Duodenal mucosa (tissue), 2 donors: ENCODE results near the gene DLG1.
A peak's percentile ranks its signal among the peaks of the same experiment; 100 is the strongest.

Experiments used
- H3K27ac ChIP-seq: one replicate; pipeline ENCODE4 v1.7.0; 2013; ENCODE audit warnings: low read depth, low read length
- H3K27me3 ChIP-seq, 2 donors: one replicate each; pipeline ENCODE4 v1.7.0; 2013; ENCODE audit warnings: low read length in 2 of 2, control low read depth in 1 of 2; ENCODE audit not compliant: insufficient read depth in 2 of 2, control insufficient read depth in 1 of 2
- H3K36me3 ChIP-seq, 2 donors: one replicate each; pipeline ENCODE4 v1.7.0; 2013; ENCODE audit warnings: low read length in 2 of 2, control low read depth in 1 of 2; ENCODE audit not compliant: insufficient read depth in 2 of 2, control insufficient read depth in 1 of 2
- H3K4me1 ChIP-seq, 2 donors: one replicate each; pipeline ENCODE4 v1.7.0; 2013; ENCODE audit warnings: low read length in 2 of 2, control low read depth in 1 of 2; ENCODE audit not compliant: insufficient read depth in 2 of 2, control insufficient read depth in 1 of 2
- H3K4me3 ChIP-seq, 2 donors: one replicate each; pipeline ENCODE4 v1.7.0; 2013; ENCODE audit warnings: low read length in 2 of 2, low read depth in 1 of 2
- H3K9ac ChIP-seq, 2 donors: one replicate each; pipeline ENCODE4 v1.7.0; 2013; ENCODE audit warnings: low read length in 2 of 2, low read depth in 1 of 2
- H3K9me3 ChIP-seq, 2 donors: one replicate each; pipeline ENCODE4 v1.7.0; 2013; ENCODE audit warnings: low read length in 2 of 2, control low read depth in 1 of 2; ENCODE audit not compliant: control insufficient read depth in 1 of 2

DLG1 gene

DNA sequence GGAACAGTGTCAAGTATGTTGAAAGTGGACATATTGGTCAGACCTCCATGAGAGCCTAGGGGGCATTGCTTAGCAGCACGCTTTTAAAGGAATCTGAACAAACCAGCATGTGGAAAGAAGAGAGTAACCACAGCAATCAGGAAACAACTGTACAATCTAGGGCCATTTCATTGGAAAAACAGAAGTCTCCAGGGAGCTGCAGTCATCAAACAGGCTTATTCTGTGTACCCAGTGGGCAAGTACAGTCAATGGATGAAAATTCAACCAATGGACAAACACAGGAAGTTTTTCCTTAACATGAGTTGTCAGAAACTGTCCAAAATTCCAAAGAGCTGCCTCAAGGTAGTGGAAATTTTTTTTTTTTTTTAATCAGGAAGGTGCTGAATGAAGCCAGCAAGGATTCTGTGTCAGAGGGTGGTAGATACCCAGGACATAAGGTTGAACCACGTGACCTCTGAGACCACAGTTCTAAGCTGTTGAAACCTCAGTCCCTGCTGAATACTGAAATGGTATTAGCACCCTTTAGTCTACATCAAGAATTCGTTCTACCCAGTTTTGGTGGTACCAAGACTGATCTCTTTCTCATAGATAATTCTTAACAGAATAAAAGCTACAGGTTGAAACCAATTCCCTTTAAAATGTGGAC is 4.4 kb upstream of the DLG1 start:
- H3K36me3 ChIP-seq, result no peaks in the 10 kb centered on the region
- H3K9ac ChIP-seq, result no peak overlapping the region
- no peak overlapping the region for H3K27ac ChIP-seq

DNA sequence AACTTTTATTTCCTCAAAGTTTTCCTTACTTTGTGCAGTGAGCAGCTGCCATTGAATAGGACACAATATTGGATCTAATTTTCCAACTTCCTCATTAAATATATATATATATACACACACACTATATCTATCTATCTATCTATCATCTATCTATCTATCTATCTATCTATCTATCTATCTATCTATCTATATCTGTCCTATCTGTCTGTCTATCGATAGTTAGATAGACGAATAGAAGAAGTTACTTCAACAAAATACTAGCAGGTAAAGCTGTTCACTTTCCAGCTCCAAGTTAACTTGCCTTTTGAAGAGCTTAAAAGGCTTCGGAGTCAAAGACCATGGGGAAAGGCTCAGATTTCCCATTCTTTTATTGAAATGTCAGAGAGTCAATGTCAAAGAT is 3.6 kb upstream of the DLG1 start:
- peaks cover 8 to 12% of the 10 kb centered on the region in 2 donors for H3K4me1 ChIP-seq
- H3K9ac ChIP-seq, result no peak overlapping the region
- no peaks in the 10 kb centered on the region for H3K36me3 ChIP-seq
- H3K27ac ChIP-seq, result no peak overlapping the region
- H3K4me3 ChIP-seq, result no peak overlapping the region
- H3K9me3 ChIP-seq, result no peaks in the 10 kb centered on the region
- no peaks in the 10 kb centered on the region for H3K27me3 ChIP-seq

More for the DNA sequence above, 4.4 kb upstream of the DLG1 start:
- no peaks in the 10 kb centered on the region for H3K9me3 ChIP-seq
- H3K4me1 ChIP-seq, result peaks cover 8 to 12% of the 10 kb centered on the region in 2 donors
- no peaks in the 10 kb centered on the region for H3K27me3 ChIP-seq
- H3K4me3 ChIP-seq, result no peak overlapping the region

DNA sequence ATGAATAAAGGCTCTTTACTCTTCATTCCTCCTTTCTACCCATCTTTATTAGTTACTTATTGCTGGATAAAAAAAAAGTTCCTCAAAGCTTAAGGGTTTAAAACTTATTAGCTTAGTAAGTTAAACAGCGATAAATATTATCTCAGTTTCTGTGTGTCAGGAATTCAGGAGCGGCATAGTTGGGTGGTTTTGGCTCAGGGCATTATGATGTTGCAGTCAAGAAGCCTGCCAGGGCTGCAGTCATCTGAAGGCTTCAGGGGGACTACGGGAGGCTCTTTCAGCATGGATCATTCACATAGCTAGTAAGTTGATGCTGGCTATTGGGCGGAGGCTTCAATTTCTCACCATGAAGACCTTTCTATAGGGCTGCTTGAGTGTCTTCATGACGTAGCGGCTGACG is 1.9 kb upstream of the DLG1 start:
- H3K27me3 ChIP-seq, result no peaks in the 10 kb centered on the region
- H3K27ac ChIP-seq, result no peak overlapping the region
- H3K4me1 ChIP-seq, result peaks cover 18 to 22% of the 10 kb centered on the region in 2 donors
- H3K9me3 ChIP-seq, result no peaks in the 10 kb centered on the region
- no peak overlapping the region for H3K9ac ChIP-seq
- H3K4me3 ChIP-seq, result no peak overlapping the region
- H3K36me3 ChIP-seq, result peaks cover 0 to 5% of the 10 kb centered on the region in 2 donors

DNA sequence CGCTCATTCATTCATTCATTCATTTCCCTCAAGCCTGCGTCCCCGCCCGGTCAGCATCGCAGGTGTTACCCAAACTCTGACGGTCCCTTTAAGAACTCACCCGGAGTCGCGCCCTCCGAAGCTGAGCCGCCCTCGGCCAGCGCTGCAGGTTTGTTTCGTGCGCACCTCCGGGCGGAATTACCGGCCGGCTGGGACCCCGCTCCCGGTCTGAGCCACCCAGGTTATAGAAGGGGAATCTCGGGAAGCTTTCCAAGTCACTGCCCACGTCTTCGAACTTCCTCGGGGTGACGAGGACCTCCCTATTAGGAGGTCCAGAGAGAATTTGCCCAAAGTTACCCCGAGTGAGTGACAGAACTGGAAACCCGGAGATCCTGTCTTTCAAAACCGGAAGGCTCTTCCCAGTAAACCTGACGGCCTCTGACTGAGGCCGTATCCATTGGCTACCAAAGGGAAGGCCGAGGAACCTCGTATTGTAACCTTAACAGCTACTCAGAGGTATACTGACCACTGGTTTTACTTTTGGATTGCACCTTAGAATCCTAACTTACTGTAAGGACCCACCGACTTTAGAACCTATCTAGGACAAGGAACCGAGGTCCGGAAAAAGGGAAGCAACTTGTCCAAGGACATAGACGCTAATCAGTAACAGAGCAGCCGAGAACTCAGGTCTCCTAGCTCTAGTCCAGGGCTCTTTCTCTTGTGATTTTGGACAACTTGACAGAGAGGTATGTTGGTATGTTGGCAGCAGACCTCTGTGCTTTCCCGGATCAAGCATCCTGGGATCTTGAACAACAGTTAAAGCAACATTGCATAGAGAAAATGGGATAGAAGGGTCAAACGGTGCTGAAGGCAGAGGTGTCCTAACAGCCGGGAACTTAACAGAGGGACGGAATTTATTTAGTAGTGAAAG is 788 bp upstream of the DLG1 start:
- H3K4me3 ChIP-seq, result peak overlapping the region; percentile 97
- no peaks in the 10 kb centered on the region for H3K9me3 ChIP-seq
- H3K36me3 ChIP-seq, result peaks cover 0 to 8% of the 10 kb centered on the region in 2 donors
- peak overlapping the region; percentile 91 for H3K27ac ChIP-seq
- peaks cover 18 to 22% of the 10 kb centered on the region in 2 donors for H3K4me1 ChIP-seq
- peak overlapping the region; percentile 85 to 90 for H3K9ac ChIP-seq
- no peaks in the 10 kb centered on the region for H3K27me3 ChIP-seq

DNA sequence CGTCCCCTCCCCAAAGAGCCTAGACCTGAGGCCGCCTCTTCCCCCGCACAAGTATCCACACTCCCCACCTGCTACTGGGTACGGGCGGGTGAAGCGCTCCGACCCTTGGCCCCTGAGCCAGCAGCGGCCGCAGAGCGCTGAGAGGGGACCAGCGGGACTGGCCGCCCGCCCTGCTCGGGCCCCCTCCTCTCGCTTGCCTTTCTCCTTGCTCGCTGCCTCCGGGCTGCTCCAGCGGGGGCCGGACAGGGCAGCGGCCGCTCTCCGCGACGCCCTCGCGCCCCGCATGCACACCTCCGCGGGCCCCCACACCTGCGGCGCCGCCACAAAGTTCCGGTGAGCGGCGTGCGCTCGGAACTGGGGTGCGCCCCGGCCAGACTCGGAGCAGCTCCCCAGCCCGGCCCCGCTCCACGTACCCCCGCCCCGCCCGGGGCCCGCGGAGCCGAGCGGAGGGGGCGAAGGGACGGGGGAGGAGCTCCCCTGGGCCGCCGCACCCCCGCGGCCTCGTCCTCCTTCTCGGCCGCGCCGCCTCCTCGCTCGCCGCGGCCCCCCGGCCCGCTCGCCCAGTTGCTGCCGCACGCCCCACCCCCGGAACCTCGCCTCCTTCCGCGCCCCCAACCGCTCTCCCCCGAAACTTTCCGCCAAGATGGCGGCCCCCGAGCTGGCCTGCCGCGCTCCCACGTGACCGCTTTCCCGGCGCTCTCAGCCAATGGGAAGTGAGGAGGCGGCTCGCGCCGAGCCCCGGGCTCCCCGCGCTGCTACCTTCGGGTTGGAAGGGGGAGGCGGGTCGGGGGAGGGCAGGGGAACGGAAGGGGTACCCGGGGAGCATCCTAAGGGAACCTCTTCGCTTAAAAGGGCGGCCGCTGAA is 704 bp downstream of the DLG1 start:
- H3K27me3 ChIP-seq, result no peaks in the 10 kb centered on the region
- H3K9ac ChIP-seq, result peak overlapping the region; percentile 85 to 90
- H3K36me3 ChIP-seq, result peaks cover 0 to 10% of the 10 kb centered on the region in 2 donors
- peak overlapping the region; percentile 91 for H3K27ac ChIP-seq
- H3K4me1 ChIP-seq, result peaks cover 22 to 30% of the 10 kb centered on the region in 2 donors
- H3K4me3 ChIP-seq, result peak overlapping the region; percentile 97
- no peaks in the 10 kb centered on the region for H3K9me3 ChIP-seq

DNA sequence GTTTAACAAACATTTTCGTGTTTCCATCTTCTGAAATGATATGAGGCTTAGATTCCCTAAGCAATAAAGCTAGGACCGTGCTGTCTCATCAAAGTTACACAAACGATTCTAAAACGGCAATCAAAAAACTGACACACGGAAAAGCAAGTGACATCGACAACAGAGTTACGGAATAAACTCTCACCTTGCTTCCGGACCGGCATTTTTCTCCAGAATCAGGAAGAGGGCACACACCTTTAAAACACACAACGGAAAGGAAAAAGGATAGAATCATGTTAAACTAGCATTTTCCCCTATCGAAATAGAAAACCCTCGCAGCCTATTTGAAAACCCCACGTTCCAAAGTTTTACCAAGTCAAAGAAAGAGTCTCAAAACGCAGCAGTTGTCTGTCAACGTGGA is 1.4 kb downstream of the DLG1 start:
- Histone ChIP-seq H3K4me1 (peaks cover 22 to 34% of the 10 kb centered on the region in 2 donors), H3K36me3 (peaks cover 0 to 12% of the 10 kb centered on the region in 2 donors)

DNA sequence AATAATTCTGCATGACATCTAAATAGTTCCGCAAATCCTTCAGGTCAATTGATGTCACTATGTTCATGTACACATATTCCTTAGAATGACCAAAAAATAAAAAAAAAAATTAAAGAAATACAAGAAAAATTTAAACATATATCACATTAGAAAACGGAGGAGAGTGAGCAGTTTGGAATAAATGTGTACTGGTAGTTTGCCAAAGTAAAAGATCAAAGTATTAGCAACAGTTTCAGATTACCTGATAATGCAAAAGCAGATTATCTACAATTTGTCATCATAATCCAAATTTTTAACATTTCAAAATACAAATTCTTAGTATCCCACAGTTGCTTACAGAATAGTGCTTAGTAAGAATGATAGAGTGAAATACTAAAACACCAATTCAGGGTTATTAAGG is 1.9 kb downstream of the DLG1 start:
- Histone ChIP-seq H3K4me3 (peak overlapping the region; percentile 97), H3K9me3 (no peaks in the 10 kb centered on the region), H3K27ac (no peak overlapping the region), H3K27me3 (no peaks in the 10 kb centered on the region), H3K9ac (peak overlapping the region in 1 of 2 donors; percentile 85), H3K4me1 (peaks cover 22 to 34% of the 10 kb centered on the region in 2 donors), H3K36me3 (peaks cover 0 to 12% of the 10 kb centered on the region in 2 donors)

More for the DNA sequence above, 1.4 kb downstream of the DLG1 start:
- H3K27me3 ChIP-seq, result no peaks in the 10 kb centered on the region
- peak overlapping the region; percentile 82 to 85 for H3K9ac ChIP-seq
- peak overlapping the region; percentile 91 for H3K27ac ChIP-seq
- no peaks in the 10 kb centered on the region for H3K9me3 ChIP-seq
- peak overlapping the region; percentile 97 for H3K4me3 ChIP-seq

DNA sequence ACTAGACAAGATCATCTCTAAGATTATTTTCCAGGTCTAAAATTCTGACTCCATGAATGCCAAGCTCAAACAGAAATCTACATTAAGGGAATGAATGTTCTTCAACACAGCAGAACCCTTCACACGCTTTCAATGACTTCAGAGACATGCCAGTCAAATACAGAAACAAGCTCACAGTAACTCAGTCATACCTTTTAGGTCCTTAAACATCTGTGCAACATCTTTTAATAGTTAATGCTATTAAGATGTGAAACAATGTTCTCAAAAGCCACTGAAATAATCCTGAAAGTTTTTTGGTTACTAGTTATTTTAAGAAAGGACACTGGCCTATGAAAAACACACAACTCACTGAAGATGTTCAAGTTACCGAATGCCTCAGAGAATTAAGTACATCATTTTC is 2.5 kb downstream of the DLG1 start:
- peaks cover 22 to 34% of the 10 kb centered on the region in 2 donors for H3K4me1 ChIP-seq

DNA sequence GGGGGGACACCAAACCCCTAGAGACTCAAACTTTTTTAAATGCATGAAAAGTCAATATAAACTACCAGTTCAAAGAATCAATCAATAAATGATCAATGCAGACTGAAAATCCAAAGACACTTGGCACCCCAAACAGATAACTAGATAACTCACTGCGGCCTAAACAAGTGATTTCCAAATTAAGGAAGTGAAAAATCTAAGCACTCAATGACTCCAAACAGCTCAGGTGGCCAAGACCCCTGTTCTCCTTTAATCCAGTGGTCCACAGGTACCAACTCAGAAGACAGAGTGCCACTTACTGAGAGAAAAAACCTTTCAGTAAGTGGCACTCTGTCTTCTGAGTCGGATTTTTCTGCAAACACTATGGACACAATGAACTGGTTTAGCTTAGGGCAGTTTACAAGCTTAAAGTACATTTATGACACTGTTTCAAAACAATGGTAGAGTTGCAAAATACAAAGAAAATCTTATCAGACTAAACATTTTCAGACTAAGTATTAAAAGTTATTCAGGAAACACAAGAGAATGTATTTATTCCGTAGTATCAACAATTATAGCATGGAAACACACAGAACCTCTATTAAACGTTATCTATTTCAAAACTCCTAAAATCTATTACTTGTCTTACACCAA is 4.7 kb downstream of the DLG1 start:
- Histone ChIP-seq H3K4me1 (peaks cover 10 to 25% of the 10 kb centered on the region in 2 donors), H3K27ac (no peak overlapping the region), H3K9ac (no peak overlapping the region), H3K9me3 (no peaks in the 10 kb centered on the region), H3K4me3 (no peak overlapping the region), H3K36me3 (peaks cover 0 to 19% of the 10 kb centered on the region in 2 donors), H3K27me3 (no peaks in the 10 kb centered on the region)

More for the DNA sequence above, 2.5 kb downstream of the DLG1 start:
- no peaks in the 10 kb centered on the region for H3K9me3 ChIP-seq
- H3K9ac ChIP-seq, result no peak overlapping the region
- H3K27me3 ChIP-seq, result no peaks in the 10 kb centered on the region
- H3K36me3 ChIP-seq, result peaks cover 0 to 12% of the 10 kb centered on the region in 2 donors
- H3K27ac ChIP-seq, result no peak overlapping the region
- H3K4me3 ChIP-seq, result peak overlapping the region in 1 of 2 donors; percentile 97
